T-cell (primary cell): Measurements from ENCODE around the gene ZNF419. TPM values are rescaled to one million over a fixed set of nuclear protein-coding genes. Genes with fewer than 3 reads are reported as not detected.
A peak's percentile ranks its signal among the peaks of the same experiment; 100 is the strongest.
"Not testable (repeated sequence)": the region's sequence is repeated elsewhere in the genome, so short reads cannot be mapped to it uniquely, and the experiment has no call there.

ENCODE experiments used
- ATAC-seq, 4 experiments: fragments of 200-7000 bp in 3 of 4; fragments of 150-1000 bp in 1 of 4; cut with Tn5 transposase; replicated peaks in 1 of 4; 1 replicate in 3 of 4; 2 replicates in 1 of 4; pipeline ENCODE4 v1.10.0; 2021; ENCODE audit warnings: moderate library complexity in 3 of 4, mild to moderate bottlenecking in 2 of 4, moderate number of reproducible peaks in 1 of 4
- CTCF ChIA-PET, 2 donors: fragments of 300-600 bp; sonication (Branson Sonifier 250); formaldehyde crosslinking; loops; one replicate each; lab custom pipeline; 2022; ENCODE audit warnings: antibody characterized with exemption in 2 of 2; lab: Charles Lee
- POLR2A ChIA-PET, 2 donors: fragments of 300-600 bp; sonication (Branson Sonifier 250); formaldehyde crosslinking; loops; one replicate each; lab custom pipeline; 2022; ENCODE audit warnings: antibody characterized with exemption in 2 of 2; lab: Charles Lee
- DNase-seq, 35 experiments: peaks; one replicate each; pipeline versions ENCODE4 v3.0.0 to v3.0.0-alpha.2; 2013 to 2023
- H3K27ac ChIP-seq: one replicate; pipeline ENCODE4 v1.5.1; 2013; ENCODE audit warnings: low read length
- H3K27me3 ChIP-seq, 2 experiments: replicated peaks in 1 of 2; 1 replicate in 1 of 2; 2 replicates in 1 of 2; pipeline versions ENCODE4 v1.6.1 to v1.7.0; 2013; ENCODE audit warnings: low read length in 1 of 2, mixed read lengths in 1 of 2; ENCODE audit not compliant: control insufficient read depth in 2 of 2, insufficient read depth in 2 of 2; ENCODE audit errors: extremely low read depth in 1 of 2
- H3K36me3 ChIP-seq, 2 donors: 1 replicate in 1 of 2; 2 replicates in 1 of 2; pipeline versions ENCODE4 v1.6.1 to v1.7.0; 2013; ENCODE audit warnings: low read length in 1 of 2; ENCODE audit not compliant: control insufficient read depth in 2 of 2, insufficient read depth in 1 of 2; ENCODE audit errors: extremely low read depth in 1 of 2
- H3K4me1 ChIP-seq, 2 experiments: 1 replicate in 1 of 2; 2 replicates in 1 of 2; pipeline versions ENCODE4 v1.6.1 to v1.7.0; 2013; ENCODE audit warnings: low read length in 2 of 2, mixed read lengths in 1 of 2; ENCODE audit not compliant: insufficient read depth in 2 of 2, control insufficient read depth in 1 of 2; ENCODE audit errors: extremely low read depth in 1 of 2
- H3K4me3 ChIP-seq, 2 donors: 1 replicate in 1 of 2; 2 replicates in 1 of 2; pipeline versions ENCODE4 v1.5.1 to v1.7.0; 2013; ENCODE audit warnings: mild to moderate bottlenecking in 2 of 2, low read length in 1 of 2, moderate library complexity in 1 of 2; ENCODE audit not compliant: control insufficient read depth in 1 of 2; ENCODE audit errors: extremely low read depth in 1 of 2
- H3K9me3 ChIP-seq: 2 replicates; pipeline ENCODE4 v1.7.0; 2013
- H3K27ac Mint-ChIP-seq, 2 donors: one replicate each; pipeline ENCODE4 v1.8.0; 2020 to 2021; ENCODE audit warnings: mild to moderate bottlenecking in 2 of 2, mixed read lengths in 2 of 2
- H3K27me3 Mint-ChIP-seq, 2 donors: one replicate each; pipeline ENCODE4 v1.8.0; 2021 to 2022; ENCODE audit warnings: mixed read lengths in 2 of 2
- H3K36me3 Mint-ChIP-seq: one replicate; pipeline ENCODE4 v1.8.0; 2021; ENCODE audit warnings: mixed read lengths
- H3K4me1 Mint-ChIP-seq, 3 donors: one replicate each; pipeline ENCODE4 v1.8.0; 2020 to 2022; ENCODE audit warnings: mixed read lengths in 3 of 3, mild to moderate bottlenecking in 1 of 3
- H3K4me3 Mint-ChIP-seq, 3 donors: one replicate each; pipeline ENCODE4 v1.8.0; 2020 to 2022; ENCODE audit warnings: mild to moderate bottlenecking in 3 of 3, mixed read lengths in 3 of 3, moderate library complexity in 3 of 3
- H3K9me3 Mint-ChIP-seq, 3 donors: one replicate each; pipeline ENCODE4 v1.8.0; 2020 to 2022; ENCODE audit warnings: mixed read lengths in 3 of 3
- WGBS: methylation state at CpG from one replicate; pipeline ENCODE4 v1.1.5; 2013; ENCODE audit warnings: missing lambda C conversion rate; ENCODE audit not compliant: insufficient coverage; 5-methylcytosine and 5-hydroxymethylcytosine counted together
- total RNA-seq, 35 experiments: library from RNA in 6 of 35; stranded (reverse) in 6 of 35; fragments of 120-200 nt in 1 of 35; gene quantifications; one replicate each; pipeline versions ENCODE4 v1.2.1 to v1.2.4 and lab custom pipeline; 2013 to 2026

The ZNF419 gene
- total RNA-seq, 5 donors from 2014 or later (not counting 1 experiment from before 2014, with no cell fraction given): 6.3 to 24.5 (median 21.5) TPM

- peaks cover 13 to 54% (median 44%) of the 10 kb centered on the region in 3 donors for H3K9me3 Mint-ChIP-seq
- peak overlapping the region; percentile 79 to 83 for H3K27ac Mint-ChIP-seq
- ATAC-seq, H3K27me3 ChIP-seq, H3K4me3 ChIP-seq, H3K9me3 ChIP-seq, POLR2A ChIA-PET, DNase-seq, H3K27me3 Mint-ChIP-seq: not testable (repeated sequence)
- Histone ChIP-seq H3K4me1 (peaks cover 6 to 12% of the 10 kb centered on the region in 2 experiments), H3K27ac (peak overlapping the region; percentile 81), H3K36me3 (peaks cover 0 to 17% of the 10 kb centered on the region in 2 donors)
- peak overlapping the region; percentile 76 to 82 (median 82) for H3K4me3 Mint-ChIP-seq
- CTCF ChIA-PET: interaction anchor here in 1 of 2 donors (1.0 kb wide), 1 partner anchor 22 kb away, joined by 5 read pairs; the partner anchor contains the start of gene ZNF772
- H3K4me1 Mint-ChIP-seq: peaks cover 27 to 31% (median 30%) of the 10 kb centered on the region in 3 donors
- H3K36me3 Mint-ChIP-seq: peaks cover 56% of the 10 kb centered on the region
Measured at GRCh38 chr19:57499332-57499679, 11.8 kb downstream of the ZNF419 start.

GRCh38 chr19:57499680-57500395, 12.3 kb downstream of the ZNF419 start, which contains the start of gene ZNF773:
Gene ZNF773 (plus strand): TSS chr19:57499938. CDS start chr19:57500081, 143 bp downstream.
- Mint-ChIP-seq H3K27ac (peak within 1 kb of the TSS; percentile 79 to 83), H3K36me3 (peaks cover 56% of the 10 kb centered on the region), H3K9me3 (peaks cover 13 to 50% (median 39%) of the 10 kb centered on the region in 3 donors), H3K4me1 (peaks cover 27 to 31% (median 30%) of the 10 kb centered on the region in 3 donors), H3K4me3 (peak within 1 kb of the TSS; percentile 76 to 82 (median 82))
- H3K4me1 ChIP-seq: peaks cover 6 to 12% of the 10 kb centered on the region in 2 experiments
- ChIA-PET POLR2A (interaction anchor here in 1 of 2 donors (0.5 to 0.6 kb wide), 2 partner anchors 62 to 930 kb away, joined by 3 read pairs; no protein-coding TSS in a partner anchor), CTCF (interaction anchor here in 1 of 2 donors (0.5 to 1.0 kb wide), 2 partner anchors 22 to 96 kb away, joined by 3 to 5 read pairs; partner anchors contain the start of gene ZNF772)
- not testable (repeated sequence) for H3K27me3 ChIP-seq, H3K27me3 Mint-ChIP-seq, H3K9me3 ChIP-seq
- H3K4me3 ChIP-seq: peak within 1 kb of the TSS; percentile 51 to 61
- peak within 1 kb of the TSS; percentile 81 for H3K27ac ChIP-seq
- 1% methylated on average over 42 of the region's 69 CpGs for WGBS
- DNase-seq (peak; percentile 88 to 98 (median 96)), ATAC-seq (peak; percentile 96 to 100 (median 98))
- H3K36me3 ChIP-seq: peaks cover under 1 to 19% of the 10 kb centered on the region in 2 donors

GRCh38 chr19:57500400-57500799, 12.8 kb downstream of the ZNF419 start:
- not testable (repeated sequence) for H3K27ac ChIP-seq, H3K27me3 Mint-ChIP-seq, H3K27me3 ChIP-seq, ATAC-seq, DNase-seq, H3K9me3 ChIP-seq
- Mint-ChIP-seq H3K4me1 (peaks cover 27 to 31% (median 30%) of the 10 kb centered on the region in 3 donors), H3K27ac (peak overlapping the region; percentile 69 to 79), H3K9me3 (peaks cover 13 to 50% (median 42%) of the 10 kb centered on the region in 3 donors), H3K4me3 (peak overlapping the region; percentile 76 to 82 (median 82)), H3K36me3 (peaks cover 59% of the 10 kb centered on the region)
- H3K36me3 ChIP-seq: peaks cover 5 to 23% of the 10 kb centered on the region in 2 donors
- CTCF ChIA-PET: interaction anchor here in 1 of 2 donors (0.5 to 1.0 kb wide), 2 partner anchors 23 to 96 kb away, joined by 3 to 5 read pairs; partner anchors contain the start of gene ZNF772
- H3K4me1 ChIP-seq: peaks cover 6 to 12% of the 10 kb centered on the region in 2 experiments
- POLR2A ChIA-PET: interaction anchor here in 1 of 2 donors (0.5 to 0.6 kb wide), 2 partner anchors 63 to 930 kb away, joined by 3 read pairs; no protein-coding TSS in a partner anchor
- H3K4me3 ChIP-seq: peak overlapping the region; percentile 51 to 61
- 0% methylated on average over 1 of the region's 4 CpGs for WGBS

GRCh38 chr19:57506163-57506562, 18.6 kb downstream of the ZNF419 start:
- H3K4me1 ChIP-seq: peaks cover 0 to 4% of the 10 kb centered on the region in 2 experiments
- H3K27me3 ChIP-seq: no peaks in the 10 kb centered on the region
- WGBS: 42% methylated on average over 4 of the region's 4 CpGs
- Mint-ChIP-seq H3K4me3 (no peak overlapping the region), H3K27ac (no peak overlapping the region), H3K9me3 (peaks cover 16 to 56% (median 52%) of the 10 kb centered on the region in 3 donors), H3K27me3 (no peaks in the 10 kb centered on the region), H3K4me1 (peaks cover 10 to 15% (median 12%) of the 10 kb centered on the region in 3 donors), H3K36me3 (peaks cover 86% of the 10 kb centered on the region)
- ChIA-PET POLR2A (no interaction called here), CTCF (no interaction called here)
- peaks cover 15 to 45% of the 10 kb centered on the region in 2 donors for H3K36me3 ChIP-seq
- DNase-seq: no peak
- no peak overlapping the region for H3K27ac ChIP-seq
- H3K9me3 ChIP-seq: peaks cover 4% of the 10 kb centered on the region
- ATAC-seq: no peak
- H3K4me3 ChIP-seq: no peak overlapping the region

GRCh38 chr19:57511484-57511883, 23.9 kb downstream of the ZNF419 start:
- ChIA-PET CTCF (no interaction called here), POLR2A (interaction anchor here in 1 of 2 donors (0.7 kb wide), 1 partner anchor 100 kb away, joined by 7 read pairs; no protein-coding TSS in a partner anchor)
- no peaks in the 10 kb centered on the region for H3K4me1 ChIP-seq
- Mint-ChIP-seq H3K27me3 (no peaks in the 10 kb centered on the region), H3K27ac (no peak overlapping the region), H3K9me3 (peaks cover 21 to 65% (median 62%) of the 10 kb centered on the region in 3 donors), H3K4me3 (no peak overlapping the region), H3K4me1 (no peaks in the 10 kb centered on the region), H3K36me3 (peaks cover 79% of the 10 kb centered on the region)
- peaks cover 10% of the 10 kb centered on the region for H3K9me3 ChIP-seq
- ATAC-seq (no peak), DNase-seq (no peak)
- H3K4me3 ChIP-seq: no peak overlapping the region
- H3K36me3 ChIP-seq: peaks cover 6 to 28% of the 10 kb centered on the region in 2 donors
- no peak overlapping the region for H3K27ac ChIP-seq
- no peaks in the 10 kb centered on the region for H3K27me3 ChIP-seq

- H3K9me3 Mint-ChIP-seq: peaks cover 19 to 70% (median 66%) of the 10 kb centered on the region in 3 donors
- WGBS: 100% methylated on average over 2 of the region's 6 CpGs
- H3K27me3 Mint-ChIP-seq: no peaks in the 10 kb centered on the region
Measured at GRCh38 chr19:57512845-57513244, 25.3 kb downstream of the ZNF419 start.

More at GRCh38 chr19:57512845-57513244, 25.3 kb downstream of the ZNF419 start:
- Histone ChIP-seq H3K27ac (no peak overlapping the region), H3K4me1 (no peaks in the 10 kb centered on the region), H3K9me3 (peaks cover 12% of the 10 kb centered on the region), H3K36me3 (peaks cover 0 to 22% of the 10 kb centered on the region in 2 donors), H3K27me3 (no peaks in the 10 kb centered on the region), H3K4me3 (peak overlapping the region in 1 of 2 donors; percentile 23)
- ChIA-PET POLR2A (no interaction called here), CTCF (interaction anchor here in 1 of 2 donors (1.0 kb wide), 1 partner anchor 356 kb away, joined by 4 read pairs; no protein-coding TSS in a partner anchor)
- H3K4me3 Mint-ChIP-seq: no peak overlapping the region
- ATAC-seq (no peak), DNase-seq (peak in 2 of 35 experiments; percentile 2)
- H3K4me1 Mint-ChIP-seq: no peaks in the 10 kb centered on the region
- no peak overlapping the region for H3K27ac Mint-ChIP-seq
- H3K36me3 Mint-ChIP-seq: peaks cover 79% of the 10 kb centered on the region
